Astrocyte of the cerebellum (primary cell): ENCODE measurements around the gene CLDN14.

Experiments
- DNase-seq: peaks from one replicate; pipeline ENCODE4 v3.0.0-alpha.2; 2011; ENCODE audit warnings: low read depth
- H3K4me3 ChIP-seq: 2 replicates; pipeline ENCODE4 v1.5.1; 2011; ENCODE audit warnings: mild to moderate bottlenecking, low read depth, low read length, moderate library complexity
- CTCF ChIP-seq: IDR thresholded peaks from 2 replicates; pipeline ENCODE4 v1.5.1; 2012; ENCODE audit warnings: low read length, low read depth, moderate library complexity, mild to moderate bottlenecking; ENCODE audit errors: missing control alignments
- in situ Hi-C: cut with HindIII; loops from 2 replicates; pipeline ENCODE4 v1.10.0; 2017; ENCODE audit warnings: low sequenced_read_pairs

Gene CLDN14

DNA sequence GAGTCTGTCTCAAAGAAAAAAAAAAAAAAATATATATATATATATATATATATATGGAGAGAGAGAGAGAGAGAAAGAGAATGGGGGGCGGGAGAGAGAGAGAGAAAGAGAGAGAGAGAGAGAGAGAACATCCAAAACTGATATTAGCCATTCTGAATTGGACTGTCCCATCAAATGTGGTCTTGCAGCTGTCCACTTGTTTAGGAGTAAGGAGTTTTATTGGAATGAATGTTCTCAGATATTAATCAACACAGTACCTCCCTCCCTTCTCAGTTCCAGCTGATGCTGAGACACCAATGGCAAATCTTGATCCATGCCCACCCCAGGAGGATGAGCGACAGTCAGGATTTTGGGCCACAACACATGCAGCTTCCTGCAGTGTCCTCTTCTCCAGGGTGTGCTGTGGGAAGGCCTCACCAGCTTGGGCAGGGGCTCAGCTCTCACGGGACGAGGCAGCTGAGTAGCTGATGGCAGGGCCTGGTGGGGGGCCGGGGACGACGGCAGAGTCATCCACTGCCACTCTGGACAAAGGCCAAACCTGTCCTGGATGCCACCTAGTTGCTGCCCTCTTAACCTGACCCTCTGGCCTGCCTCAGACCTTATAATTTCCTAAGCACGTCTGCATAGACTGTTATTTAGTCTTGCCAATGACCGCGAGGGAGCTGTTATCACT lies 9.3 kb upstream of the CLDN14 start:
- no peak overlapping the region for H3K4me3 ChIP-seq
- in situ Hi-C loops = no loop called here
- DNase-seq = no peak
- no peak for TF ChIP-seq CTCF

- TF ChIP-seq CTCF = no peak
- peak; percentile 39 for DNase-seq
- no peak overlapping the region for H3K4me3 ChIP-seq
- in situ Hi-C loops = no loop called here
Measured at GRCh38 chr21:36487641-36488307, 7.9 kb upstream of the CLDN14 start.

- no peak for DNase-seq
- no peak overlapping the region for H3K4me3 ChIP-seq
- no peak for TF ChIP-seq CTCF
- in situ Hi-C loops = no loop called here
Measured at GRCh38 chr21:36486246-36486645, 6.3 kb upstream of the CLDN14 start.

DNA sequence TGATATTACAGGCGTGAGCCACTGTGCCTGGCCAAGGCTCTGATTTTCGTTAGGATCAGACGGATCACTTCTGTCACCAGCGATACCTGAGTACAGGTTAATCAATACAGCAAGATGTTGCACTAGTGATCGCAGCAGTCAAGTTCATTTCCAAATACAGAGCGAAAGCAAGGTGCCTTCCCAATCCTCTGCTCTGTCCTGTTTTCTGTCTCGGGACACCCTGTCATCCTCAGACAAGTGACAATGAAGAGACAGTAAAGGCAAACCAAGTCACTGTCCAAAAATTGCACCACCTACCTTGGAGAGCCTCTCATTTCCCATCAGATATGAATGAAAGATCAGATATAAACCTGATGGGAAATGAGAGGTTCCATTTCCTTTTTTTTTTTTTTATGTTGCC lies 5.6 kb upstream of the CLDN14 start:
- in situ Hi-C loops = no loop called here
- no peak for DNase-seq
- H3K4me3 ChIP-seq = no peak overlapping the region
- no peak for TF ChIP-seq CTCF

- in situ Hi-C loops = no loop called here
- no peak for TF ChIP-seq CTCF
- H3K4me3 ChIP-seq = no peak overlapping the region
- no peak for DNase-seq
Measured at GRCh38 chr21:36483095-36483494, 3.2 kb upstream of the CLDN14 start.

DNA sequence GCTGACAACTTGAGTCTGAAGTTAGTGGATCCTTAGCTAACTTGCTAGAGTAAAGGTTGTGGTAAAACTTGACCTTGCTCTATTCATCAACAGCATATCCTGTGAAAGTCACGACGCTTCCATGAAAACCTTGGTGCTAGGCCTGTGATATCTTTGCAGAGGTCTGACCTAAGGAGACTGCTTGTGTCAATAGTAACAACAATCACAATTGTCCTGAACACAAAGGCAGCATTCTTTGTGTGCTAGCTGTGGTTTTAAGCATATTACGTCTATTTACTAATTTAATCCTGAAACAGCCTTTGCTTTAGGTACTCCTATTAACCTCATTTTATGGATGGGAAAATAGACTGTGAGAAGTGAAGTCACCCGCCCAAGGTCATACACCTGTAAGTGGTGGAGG lies 2.8 kb upstream of the CLDN14 start:
- H3K4me3 ChIP-seq = no peak overlapping the region
- in situ Hi-C loops = no loop called here
- no peak for TF ChIP-seq CTCF
- no peak for DNase-seq

GRCh38 chr21:36482181-36482580 lies 2.3 kb upstream of the CLDN14 start:
- no peak for TF ChIP-seq CTCF
- in situ Hi-C loops = no loop called here
- DNase-seq = no peak
- no peak overlapping the region for H3K4me3 ChIP-seq
